ENCODE results near the gene GRIN2A. TPM values are rescaled to one million over a fixed set of nuclear protein-coding genes. Genes with fewer than 3 reads are reported as not detected.

GRIN2A gene
- polyA plus RNA-seq (2013, experiment 1 of 2) = 0.51 TPM
- 0.49 TPM for polyA plus RNA-seq (2013, experiment 2 of 2)

DNA sequence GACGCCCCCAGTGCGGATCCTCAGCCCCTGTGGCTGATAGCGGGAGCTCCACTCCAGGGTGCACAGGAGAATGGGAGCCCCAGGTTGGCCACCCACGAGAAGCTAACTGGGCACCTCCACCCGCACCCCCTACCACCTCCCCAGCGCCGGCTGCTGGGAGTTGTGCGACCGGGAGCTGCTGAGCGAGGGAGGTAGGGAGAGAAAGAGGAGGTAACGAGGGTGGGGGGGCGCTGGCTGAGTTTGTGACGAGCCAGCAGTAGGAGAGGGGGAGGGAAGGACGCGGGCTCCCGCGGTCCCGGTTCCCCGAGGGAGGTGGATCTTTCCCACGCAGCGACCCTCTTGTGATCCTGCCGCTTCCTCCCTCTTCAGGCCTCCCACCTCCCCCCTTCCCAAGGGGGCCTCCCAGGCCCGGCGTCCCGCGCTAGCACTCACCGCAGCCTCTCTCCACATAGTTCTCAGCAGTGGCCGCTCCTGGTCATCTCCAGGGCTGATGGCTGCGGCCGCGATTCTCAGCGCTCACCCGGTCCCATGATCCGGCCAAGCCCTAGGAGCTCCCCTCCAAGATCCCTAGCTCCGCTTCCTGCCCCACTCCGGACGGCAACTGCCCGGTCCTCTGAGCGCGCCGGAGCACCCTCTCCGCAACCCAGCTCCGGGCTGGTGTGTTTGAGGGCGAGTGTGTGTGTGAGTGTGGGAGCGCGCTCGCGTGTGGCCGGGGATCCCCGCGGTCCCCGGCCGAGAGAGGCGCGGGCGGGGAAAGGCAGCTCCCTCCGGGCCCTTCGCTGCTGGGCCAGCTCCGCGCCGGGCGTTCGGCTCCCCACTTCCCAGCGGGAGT is at the start of gene GRIN2A:
Gene GRIN2A (minus strand): TSS at position 207 of the 832 bp plus-strand sequence. CDS start 2,017 bp downstream, outside the sequence.
- DNase-seq = peak; percentile 52
- Histone ChIP-seq H3K4me3 (ENCODE audit: low read length) (peak within 1 kb of the TSS; percentile 46), H3K27me3 (ENCODE audit: insufficient read depth, low read length, poor library complexity) (peaks cover 6% of the 10 kb centered on the region)

DNA sequence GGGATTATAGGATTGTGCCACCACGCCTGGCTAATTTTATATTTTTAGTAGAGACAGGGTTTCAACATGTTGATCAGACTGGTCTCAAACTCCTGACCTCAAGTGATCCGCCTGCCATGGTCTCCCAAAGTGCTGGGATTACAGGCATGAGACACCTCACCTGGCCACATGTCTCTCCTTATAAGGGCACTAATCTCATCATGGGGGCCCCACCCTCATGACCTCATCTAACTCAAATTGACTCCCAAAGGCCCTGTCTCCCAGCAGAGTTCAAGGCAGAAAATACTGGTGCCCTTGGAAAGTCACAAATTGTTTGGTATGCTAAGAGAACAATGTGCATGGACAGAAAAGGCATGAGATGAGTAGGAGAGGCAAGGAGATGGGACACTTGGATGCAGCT is 49.3 kb upstream of the GRIN2A start:
- Histone ChIP-seq H3K4me1 (ENCODE audit: control insufficient read depth, low read depth, low read length) (no peaks in the 10 kb centered on the region), H3K27ac (ENCODE audit: low read depth, low read length) (no peak overlapping the region), H2BK5ac (ENCODE audit: low read length) (no peak overlapping the region), H3K4me2 (ENCODE audit: low read length) (no peak overlapping the region), H2BK120ac (ENCODE audit: low read depth, low read length) (no peak overlapping the region), H3K36me3 (ENCODE audit: control insufficient read depth, insufficient read depth, low read length) (no peaks in the 10 kb centered on the region), H3K56ac (ENCODE audit: low read length) (no peak overlapping the region), H3K4ac (ENCODE audit: low read depth, low read length) (no peak overlapping the region), H4K5ac (ENCODE audit: low read length) (no peak overlapping the region), H3K4me3 (ENCODE audit: low read length) (no peak overlapping the region), H3K27me3 (ENCODE audit: insufficient read depth, low read length, poor library complexity) (no peaks in the 10 kb centered on the region), H3K79me1 (ENCODE audit: low read length) (no peaks in the 10 kb centered on the region), H4K8ac (ENCODE audit: low read depth, low read length) (no peak overlapping the region), H3K23ac (ENCODE audit: low read length) (no peak overlapping the region), H3K9ac (ENCODE audit: low read length) (no peak overlapping the region), H3K79me2 (ENCODE audit: control insufficient read depth, insufficient read depth, low read length) (no peaks in the 10 kb centered on the region), H3K18ac (ENCODE audit: low read length) (no peak overlapping the region), H2BK15ac (replicated peaks; ENCODE audit: low read depth) (no peak overlapping the region), H2AK5ac (ENCODE audit: low read length) (no peak overlapping the region)
- no peak for DNase-seq
- WGBS (ENCODE audit: extremely low coverage, insufficient coverage, low lambda C conversion rate) = no CpG with 5 or more reads among the region's 2 CpGs

More for the DNA sequence above, at the start of gene GRIN2A:
- H3K79me1 ChIP-seq (ENCODE audit: low read length) = no peaks in the 10 kb centered on the region
- H3K79me2 ChIP-seq (ENCODE audit: control insufficient read depth, insufficient read depth, low read length) = no peaks in the 10 kb centered on the region
- H3K56ac ChIP-seq (ENCODE audit: low read length) = peak within 1 kb of the TSS; percentile 80
- H2BK120ac ChIP-seq (ENCODE audit: low read depth, low read length) = no peak within 1 kb of the TSS
- no peak within 1 kb of the TSS for H2BK15ac ChIP-seq (replicated peaks; ENCODE audit: low read depth)
- no peak within 1 kb of the TSS for H3K23ac ChIP-seq (ENCODE audit: low read length)
- H2BK5ac ChIP-seq (ENCODE audit: low read length) = no peak within 1 kb of the TSS
- no peak within 1 kb of the TSS for H4K5ac ChIP-seq (ENCODE audit: low read length)
- H3K9ac ChIP-seq (ENCODE audit: low read length) = peak within 1 kb of the TSS; percentile 57
- H3K18ac ChIP-seq (ENCODE audit: low read length) = no peak within 1 kb of the TSS
- H3K27ac ChIP-seq (ENCODE audit: low read depth, low read length) = no peak within 1 kb of the TSS
- H3K4me2 ChIP-seq (ENCODE audit: low read length) = peak within 1 kb of the TSS; percentile 92
- no peak within 1 kb of the TSS for H3K4ac ChIP-seq (ENCODE audit: low read depth, low read length)
- WGBS (ENCODE audit: extremely low coverage, insufficient coverage, low lambda C conversion rate) = no CpG with 5 or more reads among the region's 64 CpGs
- H3K4me1 ChIP-seq (ENCODE audit: control insufficient read depth, low read depth, low read length) = no peaks in the 10 kb centered on the region
- H3K36me3 ChIP-seq (ENCODE audit: control insufficient read depth, insufficient read depth, low read length) = no peaks in the 10 kb centered on the region
- H2AK5ac ChIP-seq (ENCODE audit: low read length) = no peak within 1 kb of the TSS
- no peak within 1 kb of the TSS for H4K8ac ChIP-seq (ENCODE audit: low read depth, low read length)

DNA sequence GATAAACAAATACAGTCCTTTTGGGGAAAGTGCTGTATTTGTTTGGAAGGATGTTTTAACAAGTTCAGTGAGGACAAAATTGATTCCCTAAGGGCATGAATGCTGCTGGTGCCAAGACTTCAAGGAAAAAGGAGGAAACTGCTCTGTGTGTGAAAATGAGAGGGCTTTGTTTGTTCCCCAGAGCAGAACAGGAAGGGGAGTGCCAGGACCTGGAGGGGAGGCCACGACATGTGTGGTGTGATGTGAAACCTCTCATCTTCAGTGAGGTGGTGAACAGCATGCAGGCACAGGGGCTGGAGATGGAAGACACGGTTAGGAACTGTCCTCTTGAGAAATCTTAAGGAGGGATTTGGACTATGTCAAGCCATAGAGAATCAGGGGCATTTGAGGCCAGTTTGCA is 46.6 kb upstream of the GRIN2A start:
- no peak overlapping the region for H3K23ac ChIP-seq (ENCODE audit: low read length)
- H3K79me2 ChIP-seq (ENCODE audit: control insufficient read depth, insufficient read depth, low read length) = no peaks in the 10 kb centered on the region
- no peak overlapping the region for H3K4me3 ChIP-seq (ENCODE audit: low read length)
- H3K9ac ChIP-seq (ENCODE audit: low read length) = no peak overlapping the region
- no peak overlapping the region for H2BK15ac ChIP-seq (replicated peaks; ENCODE audit: low read depth)
- H3K27me3 ChIP-seq (ENCODE audit: insufficient read depth, low read length, poor library complexity) = no peaks in the 10 kb centered on the region
- H2BK120ac ChIP-seq (ENCODE audit: low read depth, low read length) = no peak overlapping the region
- no peaks in the 10 kb centered on the region for H3K36me3 ChIP-seq (ENCODE audit: control insufficient read depth, insufficient read depth, low read length)
- WGBS (ENCODE audit: extremely low coverage, insufficient coverage, low lambda C conversion rate) = no CpG with 5 or more reads among the region's 2 CpGs
- H3K4ac ChIP-seq (ENCODE audit: low read depth, low read length) = no peak overlapping the region
- no peaks in the 10 kb centered on the region for H3K79me1 ChIP-seq (ENCODE audit: low read length)
- no peak overlapping the region for H3K4me2 ChIP-seq (ENCODE audit: low read length)
- no peak overlapping the region for H3K27ac ChIP-seq (ENCODE audit: low read depth, low read length)
- no peak overlapping the region for H3K56ac ChIP-seq (ENCODE audit: low read length)
- no peaks in the 10 kb centered on the region for H3K4me1 ChIP-seq (ENCODE audit: control insufficient read depth, low read depth, low read length)
- no peak overlapping the region for H4K5ac ChIP-seq (ENCODE audit: low read length)
- H2AK5ac ChIP-seq (ENCODE audit: low read length) = no peak overlapping the region
- no peak overlapping the region for H3K18ac ChIP-seq (ENCODE audit: low read length)
- no peak for DNase-seq
- H4K8ac ChIP-seq (ENCODE audit: low read depth, low read length) = no peak overlapping the region
- H2BK5ac ChIP-seq (ENCODE audit: low read length) = no peak overlapping the region

DNA sequence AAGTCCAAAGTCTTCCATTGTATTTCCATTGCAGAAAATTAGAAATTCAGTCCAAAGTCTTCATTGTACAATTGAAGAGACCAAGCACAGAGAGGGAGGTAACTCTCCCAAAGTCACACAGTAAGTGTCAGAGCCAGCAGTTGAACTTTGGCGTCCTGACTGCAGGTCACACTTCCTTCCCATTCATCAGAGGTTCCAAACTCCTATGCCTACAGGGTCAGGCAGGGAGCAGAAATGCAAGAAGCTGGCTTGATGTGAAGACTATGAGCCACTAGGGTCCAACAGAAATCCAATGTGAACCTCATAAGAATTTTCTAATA is 44.7 kb upstream of the GRIN2A start:
- H3K23ac ChIP-seq (ENCODE audit: low read length) = no peak overlapping the region
- no peak overlapping the region for H4K8ac ChIP-seq (ENCODE audit: low read depth, low read length)
- H4K5ac ChIP-seq (ENCODE audit: low read length) = no peak overlapping the region
- no peak for DNase-seq
- no peaks in the 10 kb centered on the region for H3K79me2 ChIP-seq (ENCODE audit: control insufficient read depth, insufficient read depth, low read length)
- no peak overlapping the region for H3K27ac ChIP-seq (ENCODE audit: low read depth, low read length)
- no peak overlapping the region for H3K9ac ChIP-seq (ENCODE audit: low read length)
- H3K56ac ChIP-seq (ENCODE audit: low read length) = no peak overlapping the region
- no peaks in the 10 kb centered on the region for H3K79me1 ChIP-seq (ENCODE audit: low read length)
- no peak overlapping the region for H2BK120ac ChIP-seq (ENCODE audit: low read depth, low read length)
- H3K18ac ChIP-seq (ENCODE audit: low read length) = no peak overlapping the region
- H2BK5ac ChIP-seq (ENCODE audit: low read length) = no peak overlapping the region
- no peaks in the 10 kb centered on the region for H3K36me3 ChIP-seq (ENCODE audit: control insufficient read depth, insufficient read depth, low read length)
- H3K4me1 ChIP-seq (ENCODE audit: control insufficient read depth, low read depth, low read length) = no peaks in the 10 kb centered on the region
- H3K27me3 ChIP-seq (ENCODE audit: insufficient read depth, low read length, poor library complexity) = no peaks in the 10 kb centered on the region
- no CpG with 5 or more reads among the region's 1 CpG for WGBS (ENCODE audit: extremely low coverage, insufficient coverage, low lambda C conversion rate)
- no peak overlapping the region for H3K4ac ChIP-seq (ENCODE audit: low read depth, low read length)
- no peak overlapping the region for H2BK15ac ChIP-seq (replicated peaks; ENCODE audit: low read depth)
- H3K4me2 ChIP-seq (ENCODE audit: low read length) = no peak overlapping the region
- no peak overlapping the region for H2AK5ac ChIP-seq (ENCODE audit: low read length)
- H3K4me3 ChIP-seq (ENCODE audit: low read length) = no peak overlapping the region

DNA sequence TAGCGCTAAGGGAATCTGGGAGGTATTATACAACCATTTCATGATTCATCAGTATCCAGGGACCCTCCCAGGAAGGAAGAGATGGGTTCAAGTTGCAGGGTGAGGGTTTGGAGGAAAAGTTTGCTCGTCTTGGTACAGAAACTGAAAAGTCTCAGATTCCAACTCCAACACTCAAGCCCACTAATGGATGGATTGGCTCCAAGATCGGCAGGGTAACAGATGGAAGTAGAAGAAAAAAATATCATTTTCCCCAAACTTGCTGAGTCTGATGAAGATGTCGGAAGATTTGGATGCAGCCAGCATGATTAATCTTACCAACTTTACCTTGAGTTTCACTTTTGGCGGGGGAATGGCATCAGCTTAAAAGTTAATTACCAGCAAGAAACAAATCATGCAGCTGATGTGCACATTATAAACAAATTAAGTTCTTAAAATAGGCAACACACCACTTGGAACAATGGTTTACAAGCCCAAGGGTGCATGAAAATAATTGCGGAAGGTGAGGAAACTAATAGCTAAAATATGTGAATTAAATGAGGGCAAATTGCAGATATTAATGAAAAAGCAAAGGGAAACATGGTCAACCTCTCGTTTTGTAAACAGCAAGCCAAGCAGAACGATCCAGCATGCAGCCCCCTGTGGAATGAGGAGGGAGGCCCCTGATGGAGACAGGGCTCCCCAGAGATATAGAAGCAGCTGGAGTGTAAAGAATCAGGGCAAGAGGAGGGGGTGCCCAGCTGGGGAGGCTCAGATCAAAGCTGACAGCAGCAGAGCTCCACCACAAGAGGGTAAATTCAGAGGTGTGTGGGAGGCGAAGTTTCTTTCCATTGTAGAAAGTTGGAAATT is 44.1 kb upstream of the GRIN2A start:
- no peak overlapping the region for H3K18ac ChIP-seq (ENCODE audit: low read length)
- H3K27me3 ChIP-seq (ENCODE audit: insufficient read depth, low read length, poor library complexity) = no peaks in the 10 kb centered on the region
- H3K56ac ChIP-seq (ENCODE audit: low read length) = no peak overlapping the region
- H3K9ac ChIP-seq (ENCODE audit: low read length) = no peak overlapping the region
- H2BK5ac ChIP-seq (ENCODE audit: low read length) = no peak overlapping the region
- no peak overlapping the region for H2BK15ac ChIP-seq (replicated peaks; ENCODE audit: low read depth)
- no peak overlapping the region for H4K8ac ChIP-seq (ENCODE audit: low read depth, low read length)
- no peak overlapping the region for H3K4ac ChIP-seq (ENCODE audit: low read depth, low read length)
- H3K4me1 ChIP-seq (ENCODE audit: control insufficient read depth, low read depth, low read length) = no peaks in the 10 kb centered on the region
- no peak overlapping the region for H2BK120ac ChIP-seq (ENCODE audit: low read depth, low read length)
- WGBS (ENCODE audit: extremely low coverage, insufficient coverage, low lambda C conversion rate) = no CpG with 5 or more reads among the region's 9 CpGs
- H3K27ac ChIP-seq (ENCODE audit: low read depth, low read length) = no peak overlapping the region
- no peak for DNase-seq
- H3K23ac ChIP-seq (ENCODE audit: low read length) = no peak overlapping the region
- H4K5ac ChIP-seq (ENCODE audit: low read length) = no peak overlapping the region
- H3K79me1 ChIP-seq (ENCODE audit: low read length) = no peaks in the 10 kb centered on the region
- H3K79me2 ChIP-seq (ENCODE audit: control insufficient read depth, insufficient read depth, low read length) = no peaks in the 10 kb centered on the region
- H3K36me3 ChIP-seq (ENCODE audit: control insufficient read depth, insufficient read depth, low read length) = no peaks in the 10 kb centered on the region
- H2AK5ac ChIP-seq (ENCODE audit: low read length) = no peak overlapping the region
- H3K4me2 ChIP-seq (ENCODE audit: low read length) = no peak overlapping the region
- no peak overlapping the region for H3K4me3 ChIP-seq (ENCODE audit: low read length)
